T-helper 17 cell (primary cell): ENCODE results near the gene BZW2. TPM values are rescaled to one million over a fixed set of nuclear protein-coding genes. Genes with fewer than 3 reads are reported as not detected.

Experiments used
- ATAC-seq: fragments of 150-1000 bp; cut with Tn5 transposase; 2 replicates; pipeline ENCODE4 v1.10.0; 2021; ENCODE audit warnings: mild to moderate bottlenecking, moderate library complexity
- DNase-seq, 3 donors: peaks; one replicate each; pipeline versions ENCODE4 v3.0.0 to v3.0.0-alpha.2; 2020 to 2021
- H3K9me3 ChIP-seq: one replicate; pipeline ENCODE4 v1.7.0; 2013; ENCODE audit warnings: low read length, mild to moderate bottlenecking; ENCODE audit not compliant: control insufficient read depth, poor library complexity, severe bottlenecking
- H3K27ac Mint-ChIP-seq: one replicate; pipeline ENCODE4 v1.8.0; 2022; ENCODE audit warnings: mild to moderate bottlenecking, moderate library complexity, mixed read lengths
- H3K27me3 Mint-ChIP-seq: one replicate; pipeline ENCODE4 v1.8.0; 2022; ENCODE audit warnings: mixed read lengths
- H3K36me3 Mint-ChIP-seq: one replicate; pipeline ENCODE4 v1.8.0; 2022; ENCODE audit warnings: low read depth, mixed read lengths
- H3K4me1 Mint-ChIP-seq: one replicate; pipeline ENCODE4 v1.8.0; 2022; ENCODE audit warnings: mild to moderate bottlenecking, mixed read lengths
- H3K4me3 Mint-ChIP-seq: one replicate; pipeline ENCODE4 v1.8.0; 2022; ENCODE audit warnings: mild to moderate bottlenecking, moderate library complexity, mixed read lengths
- total RNA-seq, 4 donors: library from RNA in 2 of 4; stranded (reverse) in 2 of 4; gene quantifications; one replicate each; pipeline ENCODE4 v1.2.3 and lab custom pipeline; 2022 to 2026

BZW2 gene
- total RNA-seq, 2 donors from 2014 or later: 24.0 to 29.4 TPM

DNA sequence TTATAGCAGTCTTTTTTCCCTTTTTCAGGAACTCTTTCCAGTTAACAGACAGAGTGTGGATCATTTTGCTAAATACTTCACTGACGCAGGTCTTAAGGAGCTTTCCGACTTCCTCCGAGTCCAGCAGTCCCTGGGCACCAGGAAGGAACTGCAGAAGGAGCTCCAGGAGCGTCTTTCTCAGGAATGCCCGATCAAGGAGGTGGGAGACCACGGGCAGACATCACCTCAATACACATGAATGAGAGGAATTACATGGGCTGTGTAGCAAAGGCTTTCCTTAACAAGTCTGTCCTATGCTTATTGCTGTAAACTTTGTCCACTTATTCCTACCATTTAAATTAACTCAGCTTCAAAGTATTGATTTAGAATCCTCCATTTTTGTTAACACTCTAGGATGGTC, 48.8 kb downstream of the BZW2 start:
- DNase-seq: no peak
- Mint-ChIP-seq H3K27me3 (no peaks in the 10 kb centered on the region), H3K4me1 (peaks cover 2% of the 10 kb centered on the region), H3K36me3 (peaks cover 11% of the 10 kb centered on the region), H3K27ac (no peak overlapping the region), H3K4me3 (no peak overlapping the region)
- no peaks in the 10 kb centered on the region for H3K9me3 ChIP-seq
- no peak for ATAC-seq

DNA sequence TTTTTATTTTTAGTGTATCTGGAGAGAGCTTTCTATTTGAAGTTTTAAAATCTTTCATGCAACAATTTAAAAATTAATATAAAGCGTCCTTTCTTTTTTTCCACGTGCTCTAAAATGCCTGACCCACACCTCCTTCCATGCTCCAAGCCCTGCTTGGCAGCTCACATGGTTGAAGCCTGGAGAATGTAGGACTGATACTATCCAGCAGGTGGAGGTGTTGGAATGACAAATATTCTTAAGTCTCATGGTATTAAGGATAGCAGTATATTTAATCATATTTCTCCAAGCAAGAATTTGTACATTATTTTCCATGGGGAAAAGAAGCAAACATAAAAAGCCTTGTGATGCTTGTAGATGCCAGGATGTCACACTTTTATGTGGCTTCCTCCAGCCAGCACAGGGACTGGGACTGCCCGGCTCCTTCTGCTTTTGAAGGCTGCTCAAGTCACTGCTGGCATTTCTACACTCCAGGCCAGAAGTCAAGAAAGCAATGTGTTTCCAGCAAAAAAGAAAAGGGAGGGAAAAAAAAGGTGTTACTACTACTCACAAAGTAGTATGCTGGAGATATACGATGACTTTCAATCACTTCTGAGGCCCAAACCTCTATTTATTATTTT, 49.7 kb downstream of the BZW2 start:
- no peaks in the 10 kb centered on the region for H3K9me3 ChIP-seq
- Mint-ChIP-seq H3K27ac (no peak overlapping the region), H3K27me3 (no peaks in the 10 kb centered on the region), H3K4me1 (peaks cover 2% of the 10 kb centered on the region), H3K4me3 (no peak overlapping the region), H3K36me3 (peaks cover 11% of the 10 kb centered on the region)
- DNase-seq (no peak), ATAC-seq (peak; percentile 46)

DNA sequence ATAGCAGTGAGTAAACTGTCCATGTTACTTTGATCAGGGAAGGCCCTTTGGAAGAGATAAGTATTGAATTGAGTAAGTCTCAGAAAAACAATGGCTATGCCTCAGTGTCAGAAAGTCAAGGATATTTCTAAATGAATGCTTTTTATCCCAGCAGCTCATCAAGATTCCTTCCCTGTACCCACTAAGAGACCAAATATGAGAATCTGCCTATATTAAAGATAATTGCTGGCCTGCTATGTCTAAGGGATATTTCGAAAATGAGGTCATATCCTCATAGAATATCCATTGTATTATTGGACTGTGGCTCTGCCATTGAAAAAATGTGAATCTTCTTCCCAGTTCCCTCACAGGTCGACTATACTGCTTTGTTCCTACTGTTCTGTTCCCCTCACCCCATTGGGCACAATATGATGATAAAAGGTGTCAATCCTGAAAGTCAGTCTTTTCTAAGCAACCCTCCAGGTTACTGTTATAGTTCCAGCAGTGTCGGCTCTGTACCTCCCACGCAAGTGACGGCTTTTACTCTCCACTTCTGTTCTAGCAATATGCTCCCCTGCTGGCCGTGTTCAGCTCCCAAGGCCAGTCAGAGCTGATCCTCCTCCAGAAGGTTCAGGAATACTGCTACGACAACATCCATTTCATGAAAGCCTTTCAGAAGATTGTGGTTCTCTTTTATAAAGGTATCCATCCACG, 51.7 kb downstream of the BZW2 start:
- H3K36me3 Mint-ChIP-seq: peaks cover 9% of the 10 kb centered on the region
- no peak for ATAC-seq
- H3K4me3 Mint-ChIP-seq: no peak overlapping the region
- H3K4me1 Mint-ChIP-seq: peaks cover 4% of the 10 kb centered on the region
- no peak overlapping the region for H3K27ac Mint-ChIP-seq
- no peaks in the 10 kb centered on the region for H3K27me3 Mint-ChIP-seq
- DNase-seq: no peak
- no peaks in the 10 kb centered on the region for H3K9me3 ChIP-seq

DNA sequence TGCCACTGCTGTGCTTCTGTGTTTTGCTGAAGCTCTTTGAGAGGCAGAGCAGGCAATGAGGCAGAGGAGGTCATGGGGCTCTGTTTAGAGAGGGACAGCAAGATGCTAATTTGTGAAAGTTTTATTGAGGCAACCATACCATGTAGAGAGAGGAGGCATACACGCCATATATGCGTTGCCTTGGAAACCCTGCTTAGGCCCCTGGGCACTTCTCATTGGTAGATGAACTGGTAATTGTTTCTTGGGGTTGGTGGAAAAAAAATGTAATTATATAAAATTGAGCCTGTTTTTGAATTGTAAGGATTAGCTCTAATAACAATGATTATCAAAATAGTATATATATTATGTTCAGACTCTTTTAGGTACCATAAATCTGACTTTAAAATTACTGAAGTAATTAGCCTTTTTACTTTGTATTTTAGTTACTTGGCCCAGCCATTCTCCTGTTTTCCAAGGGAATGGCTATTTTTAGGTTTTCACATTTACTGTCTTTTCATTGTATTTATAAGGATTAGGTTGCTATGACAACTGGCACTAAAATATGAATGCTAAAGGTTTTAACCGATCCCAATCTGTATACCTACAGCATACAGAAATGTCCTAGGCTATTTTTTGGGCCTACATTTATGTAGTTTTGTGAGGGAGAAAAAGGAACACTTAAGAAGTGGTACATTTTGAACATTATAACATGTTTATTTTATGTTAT, 52.4 kb downstream of the BZW2 start:
- DNase-seq (no peak), ATAC-seq (no peak)
- no peak overlapping the region for H3K27ac Mint-ChIP-seq
- peaks cover 7% of the 10 kb centered on the region for H3K36me3 Mint-ChIP-seq
- no peaks in the 10 kb centered on the region for H3K27me3 Mint-ChIP-seq
- no peak overlapping the region for H3K4me3 Mint-ChIP-seq
- H3K4me1 Mint-ChIP-seq: peaks cover 2% of the 10 kb centered on the region
- no peaks in the 10 kb centered on the region for H3K9me3 ChIP-seq

DNA sequence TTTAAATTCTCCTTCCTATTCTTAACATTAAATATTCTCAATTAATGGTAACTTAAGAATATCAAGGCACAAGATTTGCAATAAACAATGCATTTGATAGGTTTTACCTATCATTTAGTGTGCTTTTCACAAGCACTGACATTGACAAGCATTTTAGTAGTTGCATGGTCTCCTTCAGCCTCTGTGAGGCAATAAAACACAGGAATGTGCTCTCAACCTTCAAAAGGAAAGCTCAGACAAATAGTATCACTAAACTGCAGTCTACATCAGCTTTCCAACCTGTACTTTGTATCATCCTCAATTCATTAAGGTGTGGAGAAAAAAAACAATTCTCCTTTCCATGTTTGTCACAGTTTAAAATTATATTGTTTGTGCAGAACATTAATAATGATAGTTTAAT, 56.5 kb downstream of the BZW2 start:
- Mint-ChIP-seq H3K27me3 (no peaks in the 10 kb centered on the region), H3K4me1 (peaks cover 2% of the 10 kb centered on the region), H3K4me3 (no peak overlapping the region), H3K27ac (peak overlapping the region; percentile 43), H3K36me3 (peaks cover 5% of the 10 kb centered on the region)
- DNase-seq: no peak
- no peaks in the 10 kb centered on the region for H3K9me3 ChIP-seq
- no peak for ATAC-seq

DNA sequence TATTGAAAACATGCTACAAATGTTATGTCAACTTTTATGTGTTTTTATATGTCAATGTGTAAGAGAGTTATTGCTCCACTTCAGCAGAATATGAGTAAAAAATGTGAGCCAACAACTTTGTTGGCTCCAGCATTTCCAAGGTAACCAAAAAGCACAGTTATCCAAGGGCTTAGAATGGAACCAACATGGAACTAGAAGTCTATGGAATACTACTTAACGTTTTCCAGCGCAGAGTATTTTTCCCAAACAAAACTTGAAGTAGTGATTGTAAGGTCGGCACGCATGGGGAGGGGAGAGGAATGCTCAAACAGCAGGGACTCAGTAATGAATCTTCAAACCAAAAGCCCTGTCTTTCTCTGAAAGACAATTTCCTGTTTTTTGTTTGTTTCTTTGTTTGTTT, 62.5 kb downstream of the BZW2 start:
- ATAC-seq (no peak), DNase-seq (no peak)
- no peaks in the 10 kb centered on the region for H3K9me3 ChIP-seq
- no peak overlapping the region for H3K4me3 Mint-ChIP-seq
- no peaks in the 10 kb centered on the region for H3K36me3 Mint-ChIP-seq
- H3K27me3 Mint-ChIP-seq: no peaks in the 10 kb centered on the region
- peaks cover 3% of the 10 kb centered on the region for H3K4me1 Mint-ChIP-seq
- no peak overlapping the region for H3K27ac Mint-ChIP-seq

DNA sequence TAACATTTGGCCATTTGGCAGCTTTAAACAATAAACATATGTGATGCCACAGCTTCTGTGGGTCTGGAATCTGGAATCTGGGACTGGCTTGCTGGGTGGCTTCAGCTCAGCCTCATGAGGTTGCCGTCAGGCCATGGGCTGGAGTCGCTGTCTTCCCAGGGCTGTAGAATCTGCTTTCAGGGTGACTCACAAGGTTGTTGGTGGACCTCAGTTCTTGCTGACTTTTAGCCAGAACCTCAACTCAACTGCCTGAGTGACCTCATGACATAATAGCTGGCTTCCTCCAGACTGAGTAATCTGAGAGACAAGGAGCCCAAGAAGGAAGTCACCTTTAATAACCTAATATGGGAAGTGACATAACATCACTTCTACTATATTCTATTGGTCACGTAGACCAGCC, 63.0 kb downstream of the BZW2 start:
- DNase-seq: no peak
- no peaks in the 10 kb centered on the region for H3K9me3 ChIP-seq
- ATAC-seq: no peak
- Mint-ChIP-seq H3K4me1 (peaks cover 3% of the 10 kb centered on the region), H3K36me3 (no peaks in the 10 kb centered on the region), H3K4me3 (no peak overlapping the region), H3K27ac (no peak overlapping the region), H3K27me3 (no peaks in the 10 kb centered on the region)

DNA sequence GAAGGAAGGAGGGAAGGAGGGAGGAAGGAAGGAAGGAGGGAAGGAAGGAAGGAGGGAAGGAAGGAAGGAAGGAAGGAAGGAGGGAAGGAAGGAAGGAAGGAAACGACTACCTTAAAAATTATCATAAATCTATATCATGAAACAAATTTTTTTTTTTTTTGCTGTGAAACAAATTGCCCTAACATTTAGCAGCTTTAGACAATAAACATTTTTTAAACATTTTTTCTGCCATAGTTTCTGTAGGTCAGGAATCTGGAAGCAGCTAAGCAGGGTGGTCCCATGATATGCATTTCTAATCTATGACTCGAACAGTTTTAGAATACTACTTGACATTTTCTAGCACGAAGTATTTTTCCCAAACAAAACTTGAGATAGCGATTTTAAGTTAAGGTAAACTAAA, 64.7 kb downstream of the BZW2 start:
- no peak for DNase-seq
- Mint-ChIP-seq H3K4me3 (no peak overlapping the region), H3K4me1 (peaks cover 3% of the 10 kb centered on the region), H3K27ac (no peak overlapping the region), H3K27me3 (no peaks in the 10 kb centered on the region), H3K36me3 (no peaks in the 10 kb centered on the region)
- no peak for ATAC-seq
- H3K9me3 ChIP-seq: no peaks in the 10 kb centered on the region

DNA sequence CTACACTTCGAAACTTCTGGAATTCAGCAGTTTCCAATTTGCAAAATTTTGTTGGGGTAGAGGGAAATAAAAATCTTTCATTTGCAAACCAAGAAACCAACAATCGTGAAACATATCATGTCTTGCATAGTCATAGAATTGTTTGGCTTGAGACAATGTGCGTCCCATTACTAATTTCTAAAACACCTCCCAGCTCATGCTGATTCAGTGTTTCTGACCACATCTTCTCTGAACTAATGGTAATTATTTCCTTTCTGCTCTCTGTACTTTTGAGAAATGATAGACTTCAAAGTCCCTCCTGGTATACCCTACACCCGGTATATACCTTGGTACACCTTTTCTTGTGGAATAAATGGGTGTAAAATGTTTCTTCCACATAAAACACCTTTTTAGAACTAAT, 65.7 kb downstream of the BZW2 start:
- Mint-ChIP-seq H3K27me3 (no peaks in the 10 kb centered on the region), H3K4me1 (peaks cover 3% of the 10 kb centered on the region), H3K36me3 (no peaks in the 10 kb centered on the region), H3K27ac (no peak overlapping the region), H3K4me3 (no peak overlapping the region)
- H3K9me3 ChIP-seq: no peaks in the 10 kb centered on the region
- DNase-seq (no peak), ATAC-seq (no peak)

DNA sequence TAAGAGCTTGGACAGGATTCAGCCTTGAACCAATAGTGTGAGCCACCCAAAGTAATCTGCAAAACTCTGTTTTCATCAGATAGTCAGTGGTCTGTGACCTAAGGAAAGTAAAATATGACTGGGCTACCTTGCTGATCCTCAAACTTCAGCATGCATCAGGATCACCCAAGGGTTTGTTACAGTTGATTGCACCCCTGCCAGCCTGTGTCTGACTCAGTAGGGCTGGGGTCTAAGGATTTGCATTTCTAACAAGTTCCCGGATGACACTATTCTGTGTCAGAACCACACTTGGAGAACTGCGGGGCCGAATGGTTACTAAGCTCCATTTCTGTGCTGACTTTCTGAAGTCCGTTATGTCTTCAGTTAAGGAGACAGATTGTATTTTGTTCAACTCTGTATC, 66.9 kb downstream of the BZW2 start:
- H3K9me3 ChIP-seq: no peaks in the 10 kb centered on the region
- no peak overlapping the region for H3K27ac Mint-ChIP-seq
- no peak overlapping the region for H3K4me3 Mint-ChIP-seq
- DNase-seq: no peak
- H3K27me3 Mint-ChIP-seq: no peaks in the 10 kb centered on the region
- H3K4me1 Mint-ChIP-seq: peaks cover 3% of the 10 kb centered on the region
- no peak for ATAC-seq
- no peaks in the 10 kb centered on the region for H3K36me3 Mint-ChIP-seq

DNA sequence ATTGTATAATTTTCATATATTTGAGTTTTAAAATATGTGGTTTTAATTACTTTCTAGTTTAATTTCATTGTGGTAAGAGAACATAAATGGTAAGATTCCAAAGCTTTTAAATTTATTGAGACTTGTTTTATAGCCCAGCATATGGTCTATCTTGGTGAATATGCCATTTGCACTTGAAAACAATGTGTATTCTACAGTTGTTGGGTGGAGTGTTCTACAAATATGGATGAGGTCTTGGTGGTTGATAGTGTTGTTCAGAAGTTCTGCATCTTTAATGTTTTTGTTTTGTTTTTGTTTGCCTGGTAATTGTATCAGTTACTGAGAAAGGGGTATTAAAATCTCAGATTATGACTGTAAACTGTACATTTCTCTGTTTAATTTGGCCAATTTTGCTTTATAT, 69.9 kb downstream of the BZW2 start:
- DNase-seq (no peak), ATAC-seq (no peak)
- H3K4me1 Mint-ChIP-seq: peaks cover 3% of the 10 kb centered on the region
- no peak overlapping the region for H3K4me3 Mint-ChIP-seq
- H3K27ac Mint-ChIP-seq: no peak overlapping the region
- H3K9me3 ChIP-seq: no peaks in the 10 kb centered on the region
- H3K27me3 Mint-ChIP-seq: no peaks in the 10 kb centered on the region
- H3K36me3 Mint-ChIP-seq: no peaks in the 10 kb centered on the region

DNA sequence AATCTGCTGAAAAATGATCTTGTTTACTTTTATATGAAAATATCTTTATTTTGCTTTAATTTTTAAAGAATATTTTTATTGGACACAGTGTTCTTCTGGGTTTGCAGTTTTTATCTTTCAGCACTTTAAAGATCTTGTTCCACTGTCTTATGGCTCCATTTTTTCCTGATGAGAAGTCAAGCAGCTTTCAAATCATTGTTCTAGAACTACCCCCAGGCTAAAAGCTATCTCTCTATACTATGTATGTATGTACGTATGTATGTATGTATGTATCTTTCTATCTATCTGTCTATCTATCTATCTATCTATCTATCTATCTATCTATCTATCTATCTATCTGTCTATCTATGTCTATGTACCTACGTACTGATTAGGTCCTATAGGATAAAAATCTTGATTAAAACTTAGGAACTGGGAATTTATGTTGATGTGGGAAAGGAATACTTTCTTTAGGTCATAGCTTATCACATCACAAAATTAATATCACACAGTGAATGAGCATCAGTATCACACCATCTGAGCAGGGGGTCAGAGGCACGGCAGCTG, 72.2 kb downstream of the BZW2 start:
- no peaks in the 10 kb centered on the region for H3K9me3 ChIP-seq
- H3K27me3 Mint-ChIP-seq: no peaks in the 10 kb centered on the region
- H3K36me3 Mint-ChIP-seq: no peaks in the 10 kb centered on the region
- no peak overlapping the region for H3K4me3 Mint-ChIP-seq
- ATAC-seq (no peak), DNase-seq (no peak)
- no peaks in the 10 kb centered on the region for H3K4me1 Mint-ChIP-seq
- H3K27ac Mint-ChIP-seq: no peak overlapping the region

DNA sequence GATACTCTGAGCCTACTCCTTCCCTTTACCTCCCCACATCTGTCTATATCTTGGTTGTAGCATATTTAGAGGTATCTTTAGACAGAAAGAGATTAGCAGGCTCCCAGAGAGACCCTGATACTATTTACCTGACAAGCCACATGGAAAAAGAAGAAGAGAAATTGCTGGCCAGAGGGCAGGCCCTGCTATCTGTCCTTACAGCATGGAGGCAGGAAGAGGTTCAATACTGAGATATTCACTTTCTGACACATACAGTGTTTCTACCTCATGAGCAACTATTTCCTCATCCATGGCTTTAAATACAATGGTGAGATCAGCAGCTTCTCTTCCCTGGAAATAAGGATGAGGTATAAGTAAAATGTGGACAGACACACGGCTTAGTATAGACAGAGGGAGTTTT, 73.7 kb downstream of the BZW2 start:
- H3K9me3 ChIP-seq: no peaks in the 10 kb centered on the region
- no peak overlapping the region for H3K27ac Mint-ChIP-seq
- no peak for ATAC-seq
- H3K4me3 Mint-ChIP-seq: no peak overlapping the region
- DNase-seq: no peak
- H3K27me3 Mint-ChIP-seq: no peaks in the 10 kb centered on the region
- H3K4me1 Mint-ChIP-seq: no peaks in the 10 kb centered on the region
- no peaks in the 10 kb centered on the region for H3K36me3 Mint-ChIP-seq
